Coronary artery (tissue), 2 donors: ENCODE data around the gene SH3RF1.

ENCODE experiments used
- DNase-seq: peaks from one replicate; pipeline ENCODE4 v3.0.0-alpha.2; 2017; ENCODE audit warnings: low spot score
- H3K27ac ChIP-seq, 2 donors: fragments of 200-600 bp; sonication (generic); one replicate each; pipeline ENCODE4 v1.5.1; 2016 to 2019
- H3K4me3 ChIP-seq: fragments of 200-600 bp; sonication (generic); 2 replicates; pipeline ENCODE4 v1.5.1; 2016; ENCODE audit warnings: mild to moderate bottlenecking, moderate library complexity
- TF ChIP-seq, protein P1 (sequence below): fragments of 200-600 bp; sonication (generic); IDR thresholded peaks from one replicate; pipeline ENCODE4 v1.5.1; 2019; ENCODE audit warnings: antibody characterized with exemption

Gene SH3RF1

DNA sequence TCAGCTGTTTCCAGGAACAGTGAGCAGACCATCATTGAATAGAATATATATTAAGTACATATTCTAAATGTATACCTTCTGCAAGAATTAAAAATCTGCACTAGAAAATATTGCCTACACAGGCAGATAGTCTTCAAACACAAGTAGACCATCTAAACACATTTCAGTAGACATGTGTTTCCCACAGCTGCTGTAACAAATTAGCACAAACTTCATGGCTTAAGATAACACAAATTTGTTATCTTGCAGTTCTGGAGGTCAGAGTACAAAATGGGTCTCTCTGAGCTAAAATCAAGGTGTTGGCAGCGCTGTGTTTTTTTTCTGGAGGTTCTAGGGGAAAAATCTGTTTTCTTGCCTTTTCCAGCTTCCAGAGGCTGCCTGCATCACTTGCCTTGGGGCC is 42.7 kb downstream of the SH3RF1 start:
- no peak overlapping the region for H3K4me3 ChIP-seq
- no peak overlapping the region for H3K27ac ChIP-seq
- DNase-seq, result no peak
- TF ChIP-seq, protein P1, sequence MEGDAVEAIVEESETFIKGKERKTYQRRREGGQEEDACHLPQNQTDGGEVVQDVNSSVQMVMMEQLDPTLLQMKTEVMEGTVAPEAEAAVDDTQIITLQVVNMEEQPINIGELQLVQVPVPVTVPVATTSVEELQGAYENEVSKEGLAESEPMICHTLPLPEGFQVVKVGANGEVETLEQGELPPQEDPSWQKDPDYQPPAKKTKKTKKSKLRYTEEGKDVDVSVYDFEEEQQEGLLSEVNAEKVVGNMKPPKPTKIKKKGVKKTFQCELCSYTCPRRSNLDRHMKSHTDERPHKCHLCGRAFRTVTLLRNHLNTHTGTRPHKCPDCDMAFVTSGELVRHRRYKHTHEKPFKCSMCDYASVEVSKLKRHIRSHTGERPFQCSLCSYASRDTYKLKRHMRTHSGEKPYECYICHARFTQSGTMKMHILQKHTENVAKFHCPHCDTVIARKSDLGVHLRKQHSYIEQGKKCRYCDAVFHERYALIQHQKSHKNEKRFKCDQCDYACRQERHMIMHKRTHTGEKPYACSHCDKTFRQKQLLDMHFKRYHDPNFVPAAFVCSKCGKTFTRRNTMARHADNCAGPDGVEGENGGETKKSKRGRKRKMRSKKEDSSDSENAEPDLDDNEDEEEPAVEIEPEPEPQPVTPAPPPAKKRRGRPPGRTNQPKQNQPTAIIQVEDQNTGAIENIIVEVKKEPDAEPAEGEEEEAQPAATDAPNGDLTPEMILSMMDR, result no peak

GRCh38 chr4:169226565-169226964 is 44.2 kb downstream of the SH3RF1 start:
- DNase-seq, result no peak
- TF ChIP-seq, protein P1, result no peak
- Histone ChIP-seq H3K27ac (no peak overlapping the region), H3K4me3 (no peak overlapping the region)

DNA sequence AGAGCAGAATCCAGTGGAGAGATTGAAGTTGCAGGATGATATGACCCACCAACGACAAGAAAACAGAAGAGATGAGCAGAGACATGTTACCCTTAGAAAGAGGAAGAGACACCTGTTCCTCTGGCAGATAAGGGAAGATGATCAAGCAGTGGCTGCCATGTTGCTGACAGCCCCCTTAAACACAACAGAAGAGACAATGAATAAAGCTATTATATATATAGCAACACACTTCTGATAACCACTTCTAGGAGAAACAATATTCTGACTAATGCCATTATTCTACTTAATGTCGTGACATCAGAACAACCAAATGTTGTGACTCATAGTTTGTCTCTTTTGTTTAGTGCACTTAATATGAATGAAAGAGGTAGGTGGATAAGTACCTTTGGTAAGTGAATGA is 44.9 kb downstream of the SH3RF1 start:
- DNase-seq, result no peak
- Histone ChIP-seq H3K4me3 (no peak overlapping the region), H3K27ac (no peak overlapping the region)
- TF ChIP-seq, protein P1, result no peak

DNA sequence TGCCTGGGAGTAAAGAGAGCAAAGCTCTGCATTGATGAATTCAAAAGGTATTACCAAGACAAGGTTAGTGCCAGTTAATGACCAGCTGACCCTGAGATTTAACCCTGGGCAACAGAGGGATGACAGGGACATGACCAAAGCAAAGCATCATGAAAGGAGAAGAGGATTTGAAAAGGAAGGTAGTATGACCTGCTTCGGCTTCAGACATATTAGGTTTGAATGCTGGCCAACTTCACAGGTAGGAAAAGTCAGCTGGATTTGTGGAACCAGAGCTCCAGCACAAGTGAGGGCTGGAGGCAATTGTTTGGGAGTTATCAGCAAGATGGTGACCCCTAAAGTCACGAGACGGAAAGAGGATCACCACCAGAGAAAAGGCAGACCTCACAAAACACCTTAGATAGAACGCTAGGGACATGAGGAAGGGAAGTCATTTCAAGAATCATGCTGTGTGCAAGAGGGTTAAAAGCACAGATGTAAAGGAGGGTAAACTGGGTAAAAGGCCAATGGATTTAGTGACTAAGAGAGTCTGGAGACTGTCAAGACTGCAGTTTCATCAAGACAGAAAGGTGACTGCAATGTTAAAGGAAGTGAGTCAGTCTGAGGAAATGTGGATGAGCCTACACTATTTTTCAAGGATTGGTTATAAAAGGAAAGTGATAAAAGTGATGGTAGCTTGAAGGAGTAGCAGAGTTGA is 45.6 kb downstream of the SH3RF1 start:
- Histone ChIP-seq H3K4me3 (no peak overlapping the region), H3K27ac (no peak overlapping the region)
- TF ChIP-seq, protein P1, result no peak
- no peak for DNase-seq

- Histone ChIP-seq H3K4me3 (no peak overlapping the region), H3K27ac (no peak overlapping the region)
- TF ChIP-seq, protein P1, result no peak
- no peak for DNase-seq
Observed at GRCh38 chr4:169222761-169223160, 48.0 kb downstream of the SH3RF1 start.

GRCh38 chr4:169221662-169222061 is 49.1 kb downstream of the SH3RF1 start:
- TF ChIP-seq, protein P1, result no peak
- no peak for DNase-seq
- Histone ChIP-seq H3K27ac (no peak overlapping the region), H3K4me3 (no peak overlapping the region)

- no peak for DNase-seq
- H3K4me3 ChIP-seq, result no peak overlapping the region
- H3K27ac ChIP-seq, result no peak overlapping the region
- TF ChIP-seq, protein P1, result no peak
Observed at GRCh38 chr4:169220854-169221411, 49.8 kb downstream of the SH3RF1 start.
